K562 (cell line): Measurements from ENCODE around the gene CD320. TPM values are rescaled to one million over a fixed set of nuclear protein-coding genes. Genes with fewer than 3 reads are reported as not detected.
A peak's percentile ranks its signal among the peaks of the same experiment; 100 is the strongest.

Experiments
- ARID4B ChIP-seq: sonication (generic); formaldehyde crosslinking; IDR thresholded peaks from 2 replicates; pipeline ENCODE4 v1.8.0; 2022; ENCODE audit warnings: mild to moderate bottlenecking, missing genetic modification reagents
- BRF2 ChIP-seq: IDR thresholded peaks from 3 replicates; pipeline ENCODE4 v1.6.1; 2011; ENCODE audit warnings: borderline replicate concordance, mild to moderate bottlenecking; ENCODE audit not compliant: insufficient read length, insufficient read depth
- CC2D1A ChIP-seq: fragments of 450-650 bp; IDR thresholded peaks from 2 replicates; pipeline ENCODE4 v1.6.1; 2017; ENCODE audit warnings: mild to moderate bottlenecking
- DPF2 ChIP-seq: fragments of 450-650 bp; IDR thresholded peaks from 2 replicates; pipeline ENCODE4 v1.6.1; 2016
- HNRNPK ChIP-seq: fragments of 200-400 bp; formaldehyde crosslinking; IDR thresholded peaks from one replicate; pipeline ENCODE4 v1.6.1; 2018; ENCODE audit warnings: mild to moderate bottlenecking, low read depth, low read length; ENCODE audit not compliant: poor library complexity, severe bottlenecking
- IRF2 ChIP-seq: sonication (generic); formaldehyde crosslinking; IDR thresholded peaks from 2 replicates; pipeline ENCODE4 v1.8.1; 2022; ENCODE audit warnings: mild to moderate bottlenecking, missing genetic modification reagents
- KAT7 ChIP-seq: sonication (generic); formaldehyde crosslinking; IDR thresholded peaks from 2 replicates; pipeline ENCODE4 v1.8.0; 2022; ENCODE audit warnings: missing genetic modification reagents, mild to moderate bottlenecking, borderline replicate concordance
- KAT8 ChIP-seq: fragments of 450-650 bp; IDR thresholded peaks from 2 replicates; pipeline ENCODE4 v1.6.1; 2016; ENCODE audit warnings: low read depth, mild to moderate bottlenecking
- MTF1 ChIP-seq: fragments of 250-450 bp; sonication (Bioruptor Pico); IDR thresholded peaks from 2 replicates; pipeline ENCODE4 v1.9.0; 2021; ENCODE audit warnings: moderate library complexity, mild to moderate bottlenecking, inconsistent platforms, borderline replicate concordance
- NONO ChIP-seq, 2 experiments: fragments of 200-400 bp in 1 of 2; fragments of 450-650 bp in 1 of 2; formaldehyde crosslinking in 1 of 2; IDR thresholded peaks; 2 replicates each; pipeline ENCODE4 v1.6.1; 2017; ENCODE audit warnings: low read depth in 2 of 2, mild to moderate bottlenecking in 2 of 2, moderate library complexity in 2 of 2, low read length in 1 of 2
- PCBP1 ChIP-seq: fragments of 200-400 bp; formaldehyde crosslinking; IDR thresholded peaks from 2 replicates; pipeline ENCODE4 v1.6.1; 2018; ENCODE audit warnings: mild to moderate bottlenecking, low read depth, low read length; ENCODE audit not compliant: poor library complexity, severe bottlenecking
- PHF21A ChIP-seq: fragments of 450-650 bp; IDR thresholded peaks from 2 replicates; pipeline ENCODE4 v1.6.1; 2017; ENCODE audit warnings: low read depth, borderline replicate concordance
- SAFB2 ChIP-seq: fragments of 200-400 bp; formaldehyde crosslinking; IDR thresholded peaks from 2 replicates; pipeline ENCODE4 v1.6.1; 2018; ENCODE audit warnings: borderline replicate concordance, low read length, low read depth, moderate library complexity; ENCODE audit not compliant: severe bottlenecking
- ZBED1 ChIP-seq: IDR thresholded peaks from 2 replicates; pipeline ENCODE4 v1.6.1; 2014
- ZBTB34 ChIP-seq: fragments of 250-450 bp; sonication (Bioruptor Pico); IDR thresholded peaks from 2 replicates; pipeline ENCODE4 v1.8.0; 2021; ENCODE audit warnings: mild to moderate bottlenecking, moderate library complexity
- ZFP36 ChIP-seq: fragments of 150-350 bp; IDR thresholded peaks from 2 replicates; pipeline ENCODE4 v1.6.1; 2018; ENCODE audit warnings: low read length, low read depth; ENCODE audit not compliant: partially characterized antibody
- ZNF146 ChIP-seq: IDR thresholded peaks from one replicate; pipeline ENCODE4 v1.6.1; 2018; ENCODE audit warnings: missing compliant biosample characterization; ENCODE audit not compliant: unreplicated experiment
- ZNF212 ChIP-seq: fragments of 450-650 bp; formaldehyde crosslinking; IDR thresholded peaks from 2 replicates; pipeline ENCODE4 v1.4.0; 2020; ENCODE audit warnings: mild to moderate bottlenecking
- ZNF449 ChIP-seq: fragments of 250-450 bp; sonication (Bioruptor Pico); IDR thresholded peaks from 2 replicates; pipeline ENCODE4 v1.8.0; 2022; ENCODE audit warnings: moderate library complexity, mild to moderate bottlenecking, inconsistent platforms
- ZNF699 ChIP-seq: fragments of 250-450 bp; sonication (Bioruptor Pico); IDR thresholded peaks from 2 replicates; pipeline ENCODE4 v1.8.0; 2021; ENCODE audit warnings: mild to moderate bottlenecking, moderate library complexity; ENCODE audit not compliant: insufficient replicate concordance
- ZNF77 ChIP-seq: fragments of 250-450 bp; sonication (Bioruptor Pico); IDR thresholded peaks from 2 replicates; pipeline ENCODE4 v1.5.0; 2020
- polyA plus RNA-seq, 8 experiments: library from polyadenylated mRNA; depleted of rRNA in 4 of 8; stranded (reverse) in 5 of 8; unstranded in 3 of 8; fragments of >200 nt; fragmentation: Nextera tagmentation in 2 of 8; fragmentation: Illumina TruSeq in 1 of 8; extraction: Ambion mirVana in 2 of 8; extraction: Trizol in 1 of 8; gene quantifications; 2 replicates each; pipeline versions ENCODE4 v1.2.1 to v1.2.3, GENCODE V29; 2011 to 2014; ENCODE audit warnings: inconsistent platforms in 1 of 8, missing spikeins in 1 of 8
- total RNA-seq, 7 experiments: library from RNA; depleted of rRNA in 6 of 7; stranded (reverse); fragments of >200 nt in 6 of 7; fragmentation: Illumina TruSeq in 2 of 7; extraction: Trizol in 2 of 7; gene quantifications; 2 replicates each; pipeline versions ENCODE4 v1.2.1 to v1.2.3, GENCODE V29; 2011 to 2021; ENCODE audit warnings: low replicate concordance in 1 of 7

CD320 gene
- total and polyA plus RNA-seq, 9 of the 15 experiments (the other 6 are each of a cell fraction or from before 2014, with no cell fraction given) = 0.45 to 94.5 (median 34.4) TPM

GRCh38 chr19:8320564-8321066, 12.5 kb upstream of the CD320 start (continued):
- TF ChIP-seq ZNF77 = no peak
- no peak for TF ChIP-seq IRF2 (CRISPR knock-in tag)
- TF ChIP-seq PHF21A = no peak
- no peak for TF ChIP-seq ZNF699
- 0 out of 2 replicates have a peak, but pooled peaks have one; percentile 32 for TF ChIP-seq KAT7
- no peak for TF ChIP-seq ZFP36
- TF ChIP-seq HNRNPK = no peak
- TF ChIP-seq ZBED1 = 0 out of 2 replicates have a peak, but pooled peaks have one; percentile 17
- TF ChIP-seq MTF1 (CRISPR knock-in tag) = no peak
- 0 out of 2 replicates have a peak, but pooled peaks have one; percentile 14 for TF ChIP-seq CC2D1A
- TF ChIP-seq ZNF212 (CRISPR knock-in tag) = no peak
- TF ChIP-seq ARID4B (CRISPR knock-in tag) = 0 out of 2 replicates have a peak, but pooled peaks have one; percentile 5
- no peak for TF ChIP-seq BRF2
- TF ChIP-seq ZNF146 (CRISPR knock-in tag) = no peak
- no peak for TF ChIP-seq NONO (IDR thresholded peaks at IDR 0.05; ENCODE audit: low read depth in 2 of 2, low read length in 1 of 2)
- no peak for TF ChIP-seq ZNF449 (CRISPR knock-in tag)
- TF ChIP-seq PCBP1 = no peak
- TF ChIP-seq KAT8 = no peak
- no peak for TF ChIP-seq SAFB2
- no peak for TF ChIP-seq DPF2
- no peak for TF ChIP-seq ZBTB34 (CRISPR knock-in tag)
